A673 (cell line): Measurements from ENCODE around the gene LRCH2. TPM values are rescaled to one million over a fixed set of nuclear protein-coding genes. Genes with fewer than 3 reads are reported as not detected.
"Not testable (repeated sequence)": the region's sequence is repeated elsewhere in the genome, so short reads cannot be mapped to it uniquely, and the experiment has no call there.

ENCODE experiments used
- BruUV-seq: library from RNA; stranded (reverse); fragments of 400-500 nt; replicated peaks from 2 replicates; lab custom pipeline; 2021; lab: Mats Ljungman, UMichigan
- CTCF ChIA-PET: fragments of 300-600 bp; sonication (Branson Sonifier 250); formaldehyde crosslinking; loops from one replicate; lab custom pipeline; 2022; ENCODE audit warnings: antibody characterized with exemption; lab: Charles Lee
- POLR2A ChIA-PET: fragments of 300-600 bp; sonication (Branson Sonifier 250); formaldehyde crosslinking; loops from one replicate; lab custom pipeline; 2022; ENCODE audit warnings: antibody characterized with exemption; ENCODE audit not compliant: low non-redundant PET; lab: Charles Lee
- DNase-seq: peaks from one replicate; pipeline ENCODE4 v3.0.0-alpha.2; 2015; ENCODE audit warnings: low spot score
- H3K27ac ChIP-seq: fragments of 200-600 bp; sonication (generic); 2 replicates; pipeline ENCODE4 v1.5.1; 2016; ENCODE audit warnings: mixed run types, low read depth, mild to moderate bottlenecking, mixed read lengths, antibody characterized with exemption, low read length; ENCODE audit not compliant: poor library complexity, severe bottlenecking
- H3K27me3 ChIP-seq: fragments of 200-600 bp; sonication (generic); replicated peaks from 2 replicates; pipeline ENCODE4 v1.6.1; 2017; ENCODE audit warnings: mixed run types, low read depth, mild to moderate bottlenecking, mixed read lengths, antibody characterized with exemption, low read length; ENCODE audit not compliant: insufficient read depth, poor library complexity
- H3K36me3 ChIP-seq: fragments of 200-600 bp; sonication (generic); 2 replicates; pipeline ENCODE4 v1.6.1; 2016; ENCODE audit warnings: mixed run types, mild to moderate bottlenecking, mixed read lengths, antibody characterized with exemption, low read length; ENCODE audit not compliant: insufficient read depth, poor library complexity, severe bottlenecking
- H3K4me1 ChIP-seq: fragments of 200-600 bp; sonication (generic); 2 replicates; pipeline ENCODE4 v1.6.1; 2017; ENCODE audit warnings: mixed run types, mild to moderate bottlenecking, mixed read lengths, antibody characterized with exemption, low read length; ENCODE audit not compliant: insufficient read depth, poor library complexity, severe bottlenecking
- H3K4me3 ChIP-seq: fragments of 200-600 bp; sonication (generic); 2 replicates; pipeline ENCODE4 v1.5.1; 2016; ENCODE audit warnings: low read depth, mixed run types, mild to moderate bottlenecking, mixed read lengths, low read length; ENCODE audit not compliant: poor library complexity, severe bottlenecking
- H3K9me3 ChIP-seq: fragments of 200-600 bp; sonication (generic); 2 replicates; pipeline ENCODE4 v1.6.1; 2016; ENCODE audit warnings: mixed run types, low read depth, mild to moderate bottlenecking, mixed read lengths, antibody characterized with exemption, low read length; ENCODE audit not compliant: poor library complexity, severe bottlenecking
- CTCF ChIP-seq: fragments of 300-800, 200-600 bp; sonication (generic); conservative IDR thresholded peaks from 2 replicates; pipeline ENCODE4 v1.5.1; 2017; ENCODE audit warnings: low read depth, mild to moderate bottlenecking, antibody characterized with exemption, low read length, moderate library complexity, mixed read lengths
- EZH2 ChIP-seq: fragments of 200-600 bp; sonication (generic); IDR thresholded peaks from 2 replicates; pipeline ENCODE4 v1.6.1; 2017; ENCODE audit warnings: borderline replicate concordance, low read depth, mild to moderate bottlenecking, mixed read lengths, antibody characterized with exemption, low read length; ENCODE audit not compliant: poor library complexity, severe bottlenecking
- intact Hi-C: fragments of 100-400 bp; cut with micrococcal nuclease; formaldehyde crosslinking; loops from one replicate; pipeline ENCODE4 v1.10.0; 2022; ENCODE audit not compliant: unreplicated experiment
- total RNA-seq: library from RNA; stranded (reverse); gene quantifications from 2 replicates; pipeline ENCODE4 v1.2.3, GENCODE V29; 2021

The LRCH2 gene
- total RNA-seq, 1 experiment from 2014 or later = 4.2 TPM

GRCh38 chrX:115214151-115214550, 19.7 kb downstream of the LRCH2 start:
- POLR2A ChIA-PET = no interaction called here
- CTCF ChIA-PET = no interaction called here
- Histone ChIP-seq H3K4me3 (no peak overlapping the region), H3K36me3 (no peaks in the 10 kb centered on the region), H3K27ac (no peak overlapping the region), H3K9me3 (no peaks in the 10 kb centered on the region), H3K27me3 (peaks cover 4% of the 10 kb centered on the region), H3K4me1 (no peaks in the 10 kb centered on the region)
- no peak for DNase-seq
- no TSS peak for BruUV-seq
- intact Hi-C loops = no loop called here
- TF ChIP-seq EZH2 (no peak), CTCF (no peak)

- DNase-seq, BruUV-seq, intact Hi-C loops, H3K27ac ChIP-seq, CTCF ChIA-PET, H3K4me1 ChIP-seq, POLR2A ChIA-PET, H3K27me3 ChIP-seq, H3K9me3 ChIP-seq, H3K4me3 ChIP-seq, H3K36me3 ChIP-seq: not testable (repeated sequence)
Observed at GRCh38 chrX:115209547-115209946, 24.3 kb downstream of the LRCH2 start.

GRCh38 chrX:115204040-115204439, 29.9 kb downstream of the LRCH2 start:
- Histone ChIP-seq H3K36me3 (no peaks in the 10 kb centered on the region), H3K4me3 (no peak overlapping the region), H3K27ac (no peak overlapping the region), H3K27me3 (no peaks in the 10 kb centered on the region), H3K9me3 (no peaks in the 10 kb centered on the region), H3K4me1 (no peaks in the 10 kb centered on the region)
- ChIA-PET CTCF (no interaction called here), POLR2A (no interaction called here)
- DNase-seq = no peak
- intact Hi-C loops = no loop called here
- no peak for TF ChIP-seq CTCF
- BruUV-seq = no TSS peak

- no peaks in the 10 kb centered on the region for H3K27me3 ChIP-seq
- H3K4me3 ChIP-seq = no peak overlapping the region
- H3K4me1 ChIP-seq = no peaks in the 10 kb centered on the region
- H3K9me3 ChIP-seq = no peaks in the 10 kb centered on the region
- no peak for TF ChIP-seq EZH2
- TF ChIP-seq CTCF = no peak
- no peak for DNase-seq
- ChIA-PET CTCF (no interaction called here), POLR2A (no interaction called here)
- no TSS peak for BruUV-seq
- H3K27ac ChIP-seq = no peak overlapping the region
- no peaks in the 10 kb centered on the region for H3K36me3 ChIP-seq
- intact Hi-C loops = no loop called here
Observed at GRCh38 chrX:115192244-115192700, 41.6 kb downstream of the LRCH2 start.
